SIG-M5 treated with dmso at 0.1 percent for 504 hours (cell line): ENCODE data around the gene ABR.

ENCODE experiments used
- DNase-seq: peaks from one replicate; lab custom pipeline; 2025; ENCODE audit not compliant: unreplicated experiment; lab: John Stamatoyannopoulos, UW

The ABR gene

DNA sequence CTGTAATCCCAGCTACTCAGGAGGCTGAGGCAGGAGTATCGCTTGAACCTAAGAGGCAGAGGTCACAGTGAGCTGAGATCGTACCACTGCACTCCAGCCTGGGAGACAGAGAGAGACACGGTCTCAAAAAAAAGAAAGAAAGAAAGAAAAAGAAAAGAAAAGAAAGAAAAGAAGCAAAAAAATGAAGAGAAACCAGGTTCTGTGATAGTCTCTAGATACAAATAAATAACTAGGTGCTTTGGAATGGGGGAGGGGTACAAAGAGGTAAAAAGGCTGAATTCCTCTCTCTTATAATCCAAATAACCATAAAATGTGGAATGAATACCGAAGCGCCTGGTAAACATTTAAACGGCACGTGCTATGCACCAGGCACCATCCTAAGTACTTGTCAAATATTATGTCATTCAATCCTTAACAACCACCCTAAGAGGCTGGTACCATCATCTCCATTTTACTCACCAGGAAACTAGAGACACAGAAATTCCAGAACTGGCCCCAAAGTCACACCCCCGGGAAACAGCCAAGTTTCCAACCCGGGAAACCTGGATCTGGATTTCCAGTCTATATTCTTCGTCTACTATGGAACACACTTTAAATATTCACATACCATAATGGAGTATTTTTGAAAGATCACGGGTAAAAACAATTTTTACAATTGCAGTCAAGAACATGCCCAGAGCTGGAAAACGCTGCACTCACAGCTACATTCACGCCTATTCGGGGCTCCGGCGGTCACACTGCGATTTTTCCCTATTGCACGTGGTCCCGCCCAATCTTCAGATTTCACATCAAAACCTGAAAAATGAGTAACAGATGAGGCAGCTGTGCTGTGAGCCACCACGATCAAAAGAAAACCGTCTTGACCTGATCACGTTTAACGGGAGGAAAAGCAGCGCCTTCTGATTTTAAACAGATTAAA, 210.7 kb downstream of the ABR start:
- no peak for DNase-seq

DNA sequence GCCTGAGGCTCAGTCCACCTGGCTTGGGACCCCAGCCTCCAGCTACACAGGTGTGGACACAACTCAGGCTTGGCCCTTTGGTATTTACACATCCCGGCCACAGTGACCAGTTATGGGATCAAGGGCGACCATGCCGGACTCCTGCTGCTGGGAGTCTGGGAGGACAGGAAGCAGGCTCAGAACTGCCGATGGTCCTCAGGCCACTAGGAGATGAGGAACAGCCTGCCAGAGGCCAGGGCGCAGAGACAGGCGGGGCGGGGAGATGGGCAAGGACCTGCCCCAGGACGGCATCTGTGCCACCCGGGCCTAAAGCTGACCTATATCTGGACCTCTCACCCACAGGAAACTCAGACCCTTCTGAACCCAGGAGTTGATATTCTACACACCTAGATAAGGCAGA, 212.7 kb downstream of the ABR start:
- DNase-seq = no peak

DNA sequence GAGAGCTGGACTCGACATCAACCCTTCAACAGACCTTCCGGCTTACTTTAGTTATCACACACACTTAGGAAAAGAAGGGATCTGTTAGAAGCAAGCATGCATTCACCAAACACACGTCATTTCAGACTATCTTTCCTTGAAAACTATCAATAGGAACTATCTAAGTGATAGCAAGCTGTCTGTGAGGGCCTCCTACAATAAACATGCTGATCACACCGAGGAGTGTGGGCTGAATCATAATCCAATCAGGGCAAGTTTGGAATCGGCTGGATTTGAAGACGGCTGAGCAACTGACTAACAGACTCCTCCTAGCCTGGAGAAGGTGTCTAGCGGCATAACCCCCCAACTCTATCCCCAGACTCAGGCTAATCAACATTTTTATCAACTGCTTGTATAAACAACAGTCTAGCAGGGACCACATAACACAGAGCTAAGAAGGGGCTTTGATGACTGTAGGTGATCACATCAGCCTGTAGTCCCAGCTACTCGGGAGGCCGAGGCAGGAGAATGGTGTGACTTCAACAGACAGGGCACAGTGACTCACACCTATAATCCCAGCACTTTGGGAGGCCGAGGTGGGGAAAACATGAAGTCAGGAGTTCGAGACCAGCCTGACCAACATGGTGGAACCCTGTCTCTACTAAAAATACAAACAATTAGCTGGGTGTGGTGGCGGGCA, 214.3 kb downstream of the ABR start:
- DNase-seq = no peak

DNA sequence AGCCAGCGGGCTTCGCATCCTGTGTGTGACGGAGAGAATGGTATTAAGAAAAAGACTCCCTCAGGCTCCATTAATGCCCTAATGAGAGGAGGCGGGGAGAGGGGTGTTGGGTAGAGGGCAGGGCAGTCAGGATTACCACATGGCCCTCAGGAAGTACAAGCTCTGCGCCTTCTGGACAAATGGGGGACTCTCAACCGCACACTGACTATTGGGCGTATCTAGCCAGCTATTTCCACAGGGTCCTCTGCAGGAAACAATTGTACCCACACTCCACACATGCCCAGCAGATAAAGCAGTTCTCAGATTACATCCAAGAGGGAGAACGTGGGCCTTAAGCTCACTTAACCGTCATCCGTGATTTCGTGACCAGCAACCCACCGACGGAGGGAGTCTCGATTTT, 214.9 kb downstream of the ABR start:
- DNase-seq = no peak

- DNase-seq = no peak
Measured at GRCh38 chr17:962670-963069, 217.1 kb downstream of the ABR start.

DNA sequence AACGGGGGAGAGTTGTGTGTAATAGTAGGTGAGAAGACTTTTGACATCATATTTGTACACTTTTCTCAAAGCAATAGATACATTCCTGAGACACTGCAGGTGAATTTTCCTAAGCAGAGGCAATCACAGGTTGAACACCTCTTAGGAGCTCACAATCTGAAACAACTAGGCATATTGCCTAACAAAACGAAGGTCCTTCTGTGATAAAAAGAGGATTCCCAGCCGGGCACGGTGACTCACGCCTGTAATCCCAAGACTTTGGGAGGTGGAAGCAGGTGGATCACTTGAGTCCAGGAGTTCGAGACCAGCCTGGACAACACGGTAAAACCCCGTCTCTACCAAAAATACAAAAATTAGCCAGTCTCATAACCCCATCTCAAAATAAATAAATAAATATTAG, 217.6 kb downstream of the ABR start:
- DNase-seq = no peak

DNA sequence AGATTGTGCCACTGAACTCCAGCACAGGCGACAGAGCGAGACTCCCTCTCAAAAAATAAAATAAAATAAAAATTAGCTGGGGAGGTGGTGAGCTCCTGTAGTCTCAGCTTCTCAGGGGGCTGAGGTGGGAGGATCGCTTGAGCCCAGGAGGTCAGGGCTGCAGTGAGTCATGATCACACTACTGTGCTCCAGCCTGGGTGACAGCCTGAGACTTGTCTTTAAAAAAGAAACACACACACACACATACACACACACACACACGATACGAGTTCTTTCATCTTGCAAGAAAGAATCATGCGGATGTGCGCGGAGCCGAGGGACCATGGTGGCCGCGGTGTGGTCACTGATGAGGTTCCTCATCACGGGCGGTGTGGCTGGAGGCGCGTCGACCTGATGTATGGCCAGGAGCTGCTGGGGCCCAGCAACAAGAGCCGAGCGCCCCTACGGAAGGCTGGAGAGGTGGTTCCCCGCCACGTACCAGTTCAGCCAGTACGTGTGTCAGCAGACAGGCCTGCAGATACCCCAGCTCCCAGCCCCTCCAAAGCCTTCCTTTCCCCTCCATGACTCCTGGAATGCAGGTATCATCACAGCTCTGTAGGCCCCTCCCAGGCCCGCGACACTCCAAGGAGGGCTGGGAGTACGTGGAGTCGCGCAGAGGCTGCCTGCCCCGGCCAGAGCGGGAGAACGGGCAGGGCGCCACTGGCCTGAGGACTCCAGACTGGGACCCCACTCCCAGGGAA, 220.9 kb downstream of the ABR start:
- no peak for DNase-seq

DNA sequence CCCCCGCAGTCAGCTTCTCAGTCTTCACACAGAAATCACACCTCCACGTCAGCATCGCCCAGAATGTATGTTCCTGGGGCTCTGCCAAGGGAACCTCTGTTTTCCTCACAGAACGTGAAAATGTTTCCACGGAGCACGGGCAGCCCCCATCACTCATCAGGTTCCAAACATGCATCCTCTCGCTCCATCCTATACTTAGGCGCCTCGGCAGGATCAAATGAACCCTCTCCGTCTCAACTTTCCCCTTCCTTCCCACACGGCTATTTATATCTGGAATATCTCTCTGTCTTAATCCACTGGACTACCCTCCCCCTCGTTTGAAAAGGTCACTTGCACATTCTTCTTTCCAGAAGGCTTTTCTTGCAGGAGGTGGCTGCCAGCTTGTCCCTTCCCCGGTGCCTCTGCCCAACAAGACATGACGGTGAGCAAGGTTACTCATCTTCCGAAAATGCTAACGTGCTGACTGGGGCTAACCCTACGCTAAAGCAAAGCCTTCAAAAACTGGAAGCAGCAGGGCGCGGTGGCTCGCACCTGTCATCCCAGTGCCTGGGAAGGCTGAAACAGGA, 221.8 kb downstream of the ABR start:
- DNase-seq = no peak

GRCh38 chr17:956905-957304, 222.9 kb downstream of the ABR start:
- DNase-seq = no peak

- DNase-seq = no peak
Measured at GRCh38 chr17:954431-955164, 225.2 kb downstream of the ABR start.

DNA sequence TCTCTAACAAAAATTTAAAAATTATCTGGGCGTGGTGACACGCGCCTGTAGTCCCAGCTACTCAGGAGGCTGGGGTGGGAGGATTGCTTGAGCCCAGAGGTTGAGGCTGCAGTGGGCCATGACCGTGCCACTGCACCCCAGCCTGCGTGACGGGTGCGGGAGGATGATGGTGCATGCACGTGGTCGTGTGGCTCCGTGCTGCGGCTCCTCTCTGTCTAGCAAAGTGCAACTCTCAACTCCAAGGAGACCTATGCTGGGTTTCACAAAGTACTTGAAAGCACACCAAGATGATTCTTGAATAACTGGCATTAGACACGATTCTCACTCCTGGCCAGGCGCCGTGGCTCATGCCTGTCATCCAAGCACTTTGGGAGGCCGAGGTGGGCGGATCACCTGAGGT, 226.0 kb downstream of the ABR start:
- no peak for DNase-seq
